Glutamatergic neuron (in vitro differentiated cells): ENCODE measurements around the gene SNX19. TPM values are rescaled to one million over a fixed set of nuclear protein-coding genes. Genes with fewer than 3 reads are reported as not detected.

Source experiments
- DNase-seq: peaks from one replicate; pipeline ENCODE4 v3.0.0; 2022
- H3K27ac Mint-ChIP-seq: one replicate; pipeline ENCODE4 v1.8.0; 2020; ENCODE audit warnings: mild to moderate bottlenecking, mixed read lengths, inconsistent platforms; ENCODE audit not compliant: unreplicated experiment
- H3K27me3 Mint-ChIP-seq: one replicate; pipeline ENCODE4 v1.8.0; 2020; ENCODE audit warnings: mild to moderate bottlenecking, moderate library complexity, mixed read lengths, inconsistent platforms; ENCODE audit not compliant: unreplicated experiment
- H3K36me3 Mint-ChIP-seq: one replicate; pipeline ENCODE4 v1.8.0; 2020; ENCODE audit warnings: mild to moderate bottlenecking, mixed read lengths, inconsistent platforms; ENCODE audit not compliant: unreplicated experiment
- H3K4me1 Mint-ChIP-seq: one replicate; pipeline ENCODE4 v1.8.0; 2020; ENCODE audit warnings: mild to moderate bottlenecking, low read depth, mixed read lengths, inconsistent platforms; ENCODE audit not compliant: unreplicated experiment
- H3K4me3 Mint-ChIP-seq: one replicate; pipeline ENCODE4 v1.8.0; 2020; ENCODE audit warnings: mild to moderate bottlenecking, mixed read lengths, inconsistent platforms; ENCODE audit not compliant: unreplicated experiment
- H3K9me3 Mint-ChIP-seq: one replicate; pipeline ENCODE4 v1.8.0; 2020; ENCODE audit warnings: mild to moderate bottlenecking, moderate library complexity, mixed read lengths, inconsistent platforms; ENCODE audit not compliant: unreplicated experiment
- CTCF ChIP-seq: fragments of 200-600 bp; sonication (generic); IDR thresholded peaks from one replicate; pipeline ENCODE4 v1.5.0; 2021; ENCODE audit not compliant: partially characterized antibody, unreplicated experiment
- total RNA-seq: library from RNA; stranded (reverse); fragmentation: NEBNext Ultra II Directional; extraction: Animal tissue kit (Norgen Biotek cat#: 25700); gene quantifications from one replicate; pipeline ENCODE4 v1.2.1, GENCODE V29; 2021; ENCODE audit not compliant: unreplicated experiment

The SNX19 gene
- total RNA-seq, 1 donor from 2014 or later = 65.5 TPM

DNA sequence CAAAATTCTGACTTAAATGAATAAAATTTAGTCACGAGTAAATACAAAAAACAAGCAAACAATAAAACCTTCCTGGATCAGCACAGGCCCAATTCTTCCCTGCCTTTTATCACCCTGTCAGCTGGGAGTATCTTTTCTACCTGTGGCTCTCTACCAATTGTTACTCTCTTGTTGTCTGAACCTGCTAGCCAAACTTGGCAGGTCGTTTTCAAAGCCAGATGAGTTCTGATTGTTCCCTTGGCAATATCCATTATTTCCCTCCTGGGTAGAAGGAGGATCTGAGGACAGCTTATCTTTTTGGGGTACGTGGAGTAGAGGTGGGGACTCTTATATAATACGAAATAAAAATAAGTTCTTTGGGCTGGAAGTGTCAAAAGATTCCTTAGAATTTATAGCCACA lies 40.2 kb downstream of the SNX19 start:
- no peak for DNase-seq
- Mint-ChIP-seq H3K27ac (no peak overlapping the region), H3K36me3 (no peaks in the 10 kb centered on the region), H3K4me1 (no peaks in the 10 kb centered on the region), H3K27me3 (no peaks in the 10 kb centered on the region), H3K4me3 (no peak overlapping the region), H3K9me3 (no peaks in the 10 kb centered on the region)
- no peak for TF ChIP-seq CTCF

DNA sequence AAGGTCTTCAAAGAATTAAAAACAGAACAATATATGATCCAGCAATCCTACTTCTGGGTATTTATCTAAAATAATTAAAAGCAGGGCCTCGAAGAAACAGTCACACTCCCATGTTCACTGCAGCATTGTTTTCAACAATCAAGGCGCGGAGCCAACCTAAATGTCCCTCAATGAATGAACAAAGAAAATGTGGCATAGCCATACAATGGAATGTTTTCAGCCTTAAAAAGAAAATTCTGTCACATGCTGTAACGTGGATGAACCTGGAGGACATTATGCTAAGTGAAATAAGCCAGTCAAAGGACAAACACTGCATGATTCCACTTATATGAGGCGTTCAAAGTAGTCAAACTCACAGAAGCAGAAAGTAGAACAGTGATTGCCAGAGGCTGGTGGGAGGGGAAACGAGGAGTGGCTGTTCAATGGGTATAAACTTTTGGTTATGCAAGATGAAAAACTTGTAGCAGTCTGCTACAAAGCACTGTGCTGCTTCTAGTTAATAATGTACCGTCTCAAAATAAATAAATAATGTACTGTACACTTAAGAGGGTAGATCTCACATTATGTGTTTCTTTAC lies 41.2 kb downstream of the SNX19 start:
- no peak for TF ChIP-seq CTCF
- Mint-ChIP-seq H3K27ac (no peak overlapping the region), H3K27me3 (no peaks in the 10 kb centered on the region), H3K36me3 (no peaks in the 10 kb centered on the region), H3K9me3 (no peaks in the 10 kb centered on the region), H3K4me3 (no peak overlapping the region), H3K4me1 (no peaks in the 10 kb centered on the region)
- DNase-seq = no peak

- H3K27ac Mint-ChIP-seq = no peak overlapping the region
- H3K27me3 Mint-ChIP-seq = no peaks in the 10 kb centered on the region
- H3K36me3 Mint-ChIP-seq = no peaks in the 10 kb centered on the region
- H3K9me3 Mint-ChIP-seq = no peaks in the 10 kb centered on the region
- H3K4me3 Mint-ChIP-seq = no peak overlapping the region
- TF ChIP-seq CTCF = no peak
- no peak for DNase-seq
- H3K4me1 Mint-ChIP-seq = no peaks in the 10 kb centered on the region
Measured at GRCh38 chr11:130874396-130874795, 41.9 kb downstream of the SNX19 start.

DNA sequence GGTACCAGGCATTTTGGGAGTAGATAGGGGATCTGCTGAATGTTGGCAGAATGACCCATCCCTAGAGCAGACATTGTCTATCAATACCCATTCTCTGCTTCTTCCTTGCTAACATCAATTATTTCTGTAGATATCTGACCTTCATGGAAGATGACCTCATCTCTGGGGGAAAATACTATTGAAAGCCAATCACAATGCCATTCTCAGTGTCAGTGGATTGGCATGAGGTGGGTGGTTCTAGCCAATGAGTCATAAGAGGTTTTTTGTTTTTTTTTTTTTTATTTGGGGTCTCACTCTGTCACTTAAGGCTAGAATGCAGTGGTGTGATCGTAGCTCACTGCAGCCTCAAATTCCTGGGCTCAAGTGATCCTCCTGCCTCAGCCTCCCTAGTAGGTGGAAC lies 42.5 kb downstream of the SNX19 start:
- H3K9me3 Mint-ChIP-seq = no peaks in the 10 kb centered on the region
- H3K4me3 Mint-ChIP-seq = no peak overlapping the region
- no peak overlapping the region for H3K27ac Mint-ChIP-seq
- H3K27me3 Mint-ChIP-seq = no peaks in the 10 kb centered on the region
- TF ChIP-seq CTCF = no peak
- no peak for DNase-seq
- no peaks in the 10 kb centered on the region for H3K4me1 Mint-ChIP-seq
- no peaks in the 10 kb centered on the region for H3K36me3 Mint-ChIP-seq

- no peak for TF ChIP-seq CTCF
- no peaks in the 10 kb centered on the region for H3K4me1 Mint-ChIP-seq
- H3K36me3 Mint-ChIP-seq = no peaks in the 10 kb centered on the region
- no peak overlapping the region for H3K27ac Mint-ChIP-seq
- H3K27me3 Mint-ChIP-seq = no peaks in the 10 kb centered on the region
- H3K9me3 Mint-ChIP-seq = no peaks in the 10 kb centered on the region
- DNase-seq = no peak
- H3K4me3 Mint-ChIP-seq = no peak overlapping the region
Measured at GRCh38 chr11:130872981-130873380, 43.3 kb downstream of the SNX19 start.
